PFSK-1 (cell line): ENCODE measurements around the gene FBXL7.

ENCODE experiments used
- FOXP2 ChIP-seq: optimal IDR thresholded peaks from 2 replicates; pipeline ENCODE3; 2011; ENCODE audit warnings: borderline replicate concordance, control low read depth, inconsistent platforms; ENCODE audit not compliant: insufficient read depth; ENCODE audit errors: extremely low read length, extremely low read depth
- POLR2AphosphoS5 ChIP-seq: IDR thresholded peaks from 2 replicates; pipeline ENCODE4 v1.6.1; 2012; ENCODE audit warnings: low read depth, mild to moderate bottlenecking, control low read depth, low read length, moderate library complexity
- REST ChIP-seq, 2 experiments: IDR thresholded peaks; 2 replicates each; pipeline versions ENCODE4 v1.6.1 to v1.8.0; 2011 to 2012; ENCODE audit warnings: low read depth in 2 of 2, low read length in 2 of 2, control low read depth in 1 of 2, inconsistent platforms in 1 of 2, mild to moderate bottlenecking in 1 of 2, moderate library complexity in 1 of 2; ENCODE audit not compliant: insufficient read depth in 1 of 2
- SIN3A ChIP-seq: IDR thresholded peaks from 2 replicates; pipeline ENCODE4 v1.6.1; 2012; ENCODE audit warnings: mild to moderate bottlenecking, low read length, moderate library complexity, borderline replicate concordance; ENCODE audit not compliant: insufficient read depth
- TAF1 ChIP-seq: IDR thresholded peaks from 2 replicates; pipeline ENCODE4 v1.6.1; 2012; ENCODE audit warnings: low read length, control low read depth, borderline replicate concordance; ENCODE audit not compliant: insufficient read depth

Gene FBXL7

GRCh38 chr5:15951550-15951949, 451.6 kb downstream of the FBXL7 start:
- no peak for TF ChIP-seq TAF1

DNA sequence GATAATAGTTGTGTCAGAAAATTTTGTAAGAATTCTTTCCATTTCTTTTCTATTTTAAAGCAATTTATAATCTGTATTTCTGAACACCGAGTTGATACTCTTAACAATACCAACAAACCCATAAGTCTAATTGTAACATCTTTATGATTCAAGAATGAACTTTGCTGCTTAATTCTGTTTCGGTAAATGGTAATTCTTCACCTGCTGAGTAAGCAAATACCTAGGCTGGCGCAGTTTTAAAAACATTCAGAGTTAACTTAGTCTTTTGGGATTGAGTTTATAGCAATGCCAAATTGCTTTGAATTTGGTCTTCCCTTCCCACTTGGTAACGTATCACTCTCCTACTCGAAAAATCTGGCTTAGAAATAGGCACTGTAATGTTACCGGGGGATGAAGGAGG, 456.6 kb downstream of the FBXL7 start:
- TF ChIP-seq SIN3A = no peak
- TF ChIP-seq FOXP2 = no peak
- no peak for TF ChIP-seq TAF1
- no peak for TF ChIP-seq REST (IDR thresholded peaks at IDR 0.05; ENCODE audit: insufficient read depth in 1 of 2, low read depth in 2 of 2, low read length in 2 of 2)
- TF ChIP-seq POLR2AphosphoS5 = no peak

DNA sequence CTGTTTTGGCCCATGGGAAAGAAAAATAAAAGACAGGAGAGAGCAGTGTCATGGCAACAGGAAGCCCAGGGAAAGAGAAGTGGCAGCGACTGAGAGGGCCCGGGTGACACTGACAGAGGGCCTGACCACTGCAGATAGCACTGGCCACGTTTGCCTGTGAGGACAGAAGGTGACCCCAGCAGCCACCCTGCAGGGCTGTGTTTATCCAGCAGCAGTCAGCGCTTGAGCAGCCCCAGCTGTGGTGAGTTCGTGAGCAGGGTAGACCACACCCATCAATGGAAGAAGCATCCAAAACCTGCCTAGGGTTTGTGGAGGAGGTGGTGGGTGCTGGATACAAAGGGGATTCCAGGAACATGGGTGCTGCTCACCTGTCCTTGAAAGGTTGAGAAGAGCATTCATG, 457.1 kb downstream of the FBXL7 start:
- TF ChIP-seq SIN3A = no peak
- TF ChIP-seq POLR2AphosphoS5 = no peak
- TF ChIP-seq REST (IDR thresholded peaks at IDR 0.05; ENCODE audit: insufficient read depth in 1 of 2, low read depth in 2 of 2, low read length in 2 of 2) = no peak
- TF ChIP-seq TAF1 = no peak
- TF ChIP-seq FOXP2 = no peak

DNA sequence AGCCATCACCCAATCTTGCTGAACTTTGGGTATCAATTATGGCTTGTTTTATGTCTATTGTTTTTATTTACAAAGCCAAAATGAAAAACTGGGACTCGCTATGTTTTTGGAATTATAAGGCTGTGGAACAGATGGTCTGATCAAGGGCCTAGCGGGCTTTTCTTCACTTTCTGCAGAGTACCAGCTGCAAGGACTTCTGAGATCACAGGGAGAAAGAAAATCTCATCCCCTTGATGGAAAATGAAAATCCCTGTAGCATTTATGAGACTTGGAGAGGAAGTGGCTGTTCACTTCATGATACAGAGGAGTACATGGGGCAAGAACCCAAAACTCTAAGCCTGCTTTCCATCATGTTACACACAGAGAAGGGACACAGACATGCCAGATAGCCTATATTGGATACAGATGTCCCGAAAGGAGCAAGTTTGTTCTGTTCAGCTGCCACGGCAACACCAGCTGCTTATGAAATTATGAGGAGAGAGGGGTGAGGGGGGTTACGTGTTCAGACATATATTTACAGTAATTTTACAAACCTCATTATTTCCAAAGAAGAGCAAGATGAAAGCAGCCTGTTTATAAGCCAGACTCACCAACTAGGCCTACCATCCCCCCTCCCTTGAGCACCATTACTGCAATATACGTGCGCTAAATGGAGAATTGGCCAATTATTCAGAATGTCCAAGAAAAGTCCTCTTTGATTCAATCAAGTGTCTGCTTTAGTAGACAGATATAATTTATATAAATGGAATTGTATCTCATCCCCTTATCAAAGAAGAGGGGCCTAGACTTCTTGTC, 459.6 kb downstream of the FBXL7 start:
- TF ChIP-seq POLR2AphosphoS5 (no peak), SIN3A (no peak), REST (IDR thresholded peaks at IDR 0.05; ENCODE audit: insufficient read depth in 1 of 2, low read depth in 2 of 2, low read length in 2 of 2) (no peak), TAF1 (no peak), FOXP2 (no peak)

- no peak for TF ChIP-seq SIN3A
- TF ChIP-seq POLR2AphosphoS5 = no peak
- no peak for TF ChIP-seq TAF1
These were observed 466.2 kb downstream of the FBXL7 start for GRCh38 chr5:15966066-15966640.

DNA sequence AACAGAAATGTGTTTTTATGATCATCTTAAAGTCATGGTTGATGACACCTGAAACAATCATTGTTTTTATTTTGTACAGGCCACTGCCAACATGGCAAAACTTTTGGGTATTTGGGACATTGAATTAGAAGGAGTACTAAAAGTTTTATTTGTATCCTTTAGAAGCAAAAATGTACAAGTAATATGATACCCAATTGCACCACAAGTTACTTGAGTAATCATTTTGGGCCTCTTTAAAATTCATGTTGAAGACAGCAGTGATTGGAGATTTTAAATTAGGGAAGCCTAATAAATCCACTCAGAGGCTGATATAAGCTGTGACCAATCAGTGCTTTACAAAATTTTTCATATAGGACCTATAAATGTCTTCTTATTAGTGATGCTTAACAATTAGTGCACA, 466.7 kb downstream of the FBXL7 start:
- TF ChIP-seq POLR2AphosphoS5 (no peak), TAF1 (no peak), SIN3A (no peak), REST (IDR thresholded peaks at IDR 0.05; ENCODE audit: insufficient read depth in 1 of 2, low read depth in 2 of 2, low read length in 2 of 2) (no peak), FOXP2 (no peak)
